Islet precursor cell (in vitro differentiated cells): ENCODE results near the gene SORCS2.

Experiments
- DNase-seq: peaks from one replicate; pipeline ENCODE4 v3.0.0-alpha.2; 2018

SORCS2 gene

GRCh38 chr4:7224878-7225533, 32.7 kb downstream of the SORCS2 start:
- DNase-seq, result no peak

GRCh38 chr4:7226439-7226838, 34.1 kb downstream of the SORCS2 start:
- DNase-seq, result no peak

- no peak for DNase-seq
These were observed 34.7 kb downstream of the SORCS2 start for GRCh38 chr4:7227008-7227407.

- DNase-seq, result no peak
These were observed 36.4 kb downstream of the SORCS2 start for GRCh38 chr4:7228734-7229133.

- no peak for DNase-seq
These were observed 39.8 kb downstream of the SORCS2 start for GRCh38 chr4:7232061-7232650.

- DNase-seq, result no peak
These were observed 40.8 kb downstream of the SORCS2 start for GRCh38 chr4:7233006-7233580.

- DNase-seq, result no peak
These were observed 41.3 kb downstream of the SORCS2 start for GRCh38 chr4:7233601-7234000.

- no peak for DNase-seq
These were observed 42.2 kb downstream of the SORCS2 start for GRCh38 chr4:7234355-7235029.

- DNase-seq, result no peak
These were observed 42.7 kb downstream of the SORCS2 start for GRCh38 chr4:7235030-7235380.

- DNase-seq, result no peak
These were observed 44.5 kb downstream of the SORCS2 start for GRCh38 chr4:7236847-7237246.

GRCh38 chr4:7237873-7238272, 45.5 kb downstream of the SORCS2 start:
- DNase-seq, result no peak

- no peak for DNase-seq
These were observed 46.1 kb downstream of the SORCS2 start for GRCh38 chr4:7238300-7238960.

- no peak for DNase-seq
These were observed 46.9 kb downstream of the SORCS2 start for GRCh38 chr4:7239101-7239820.

- no peak for DNase-seq
These were observed 47.5 kb downstream of the SORCS2 start for GRCh38 chr4:7239844-7240243.

GRCh38 chr4:7240306-7240705, 48.0 kb downstream of the SORCS2 start:
- no peak for DNase-seq

- no peak for DNase-seq
These were observed 49.3 kb downstream of the SORCS2 start for GRCh38 chr4:7241597-7242125.

GRCh38 chr4:7242766-7243165, 50.4 kb downstream of the SORCS2 start:
- DNase-seq, result no peak

GRCh38 chr4:7243609-7244330, 51.4 kb downstream of the SORCS2 start:
- DNase-seq, result no peak

- no peak for DNase-seq
These were observed 52.0 kb downstream of the SORCS2 start for GRCh38 chr4:7244331-7244665.

- DNase-seq, result no peak
These were observed 52.5 kb downstream of the SORCS2 start for GRCh38 chr4:7244751-7245320.

- DNase-seq, result no peak
These were observed 55.2 kb downstream of the SORCS2 start for GRCh38 chr4:7247521-7247920.

GRCh38 chr4:7247946-7248345, 55.6 kb downstream of the SORCS2 start:
- no peak for DNase-seq
